C4-2B (cell line): ENCODE measurements around the gene PPL.

Experiments used
- H3K27ac ChIP-seq: fragments of 450-650 bp; 2 replicates; pipeline ENCODE4 v1.5.1; 2017
- CTCF ChIP-seq: fragments of 450-650 bp; conservative IDR thresholded peaks from 2 replicates; pipeline ENCODE4 v1.5.1; 2017; ENCODE audit warnings: mild to moderate bottlenecking
- ZFX ChIP-seq: fragments of 450-650 bp; IDR thresholded peaks from 2 replicates; pipeline ENCODE4 v1.6.1; 2017

The PPL gene

GRCh38 chr16:4865231-4865860 lies 71.6 kb downstream of the PPL start:
- no peak overlapping the region for H3K27ac ChIP-seq
- no peak for TF ChIP-seq CTCF
- TF ChIP-seq ZFX = no peak

- H3K27ac ChIP-seq = no peak overlapping the region
- TF ChIP-seq CTCF (no peak), ZFX (no peak)
These were observed 72.2 kb downstream of the PPL start for GRCh38 chr16:4864728-4865127.

- peak overlapping the region; percentile 35; the same call in 1 of the 2 replicates for H3K27ac ChIP-seq
These were observed 74.3 kb downstream of the PPL start for GRCh38 chr16:4862639-4863038.

GRCh38 chr16:4860727-4861342 lies 76.1 kb downstream of the PPL start:
- TF ChIP-seq CTCF (no peak), ZFX (no peak)
- no peak overlapping the region for H3K27ac ChIP-seq

More at GRCh38 chr16:4862639-4863038, 74.3 kb downstream of the PPL start:
- TF ChIP-seq ZFX = no peak

GRCh38 chr16:4859900-4860255 lies 77.1 kb downstream of the PPL start:
- no peak overlapping the region for H3K27ac ChIP-seq
- no peak for TF ChIP-seq ZFX
- TF ChIP-seq CTCF = no peak

- no peak overlapping the region for H3K27ac ChIP-seq
- TF ChIP-seq ZFX (no peak), CTCF (no peak)
These were observed 77.6 kb downstream of the PPL start for GRCh38 chr16:4859190-4859899.

- no peak overlapping the region for H3K27ac ChIP-seq
- no peak for TF ChIP-seq ZFX
- no peak for TF ChIP-seq CTCF
These were observed 81.1 kb downstream of the PPL start for GRCh38 chr16:4855804-4856203.
